Neural cell (in vitro differentiated cells): ENCODE data around the gene IDNK.

Experiments
- CTCF ChIP-seq: fragments of 450-650 bp; IDR thresholded peaks from 2 replicates; pipeline ENCODE4 v1.5.1; 2014; ENCODE audit warnings: antibody characterized with exemption, mild to moderate bottlenecking, moderate library complexity; ENCODE audit not compliant: poor library complexity, severe bottlenecking
- RAD21 ChIP-seq: fragments of 450-650 bp; conservative IDR thresholded peaks from 2 replicates; pipeline ENCODE4 v1.6.1; 2014; ENCODE audit warnings: antibody characterized with exemption, mild to moderate bottlenecking, moderate library complexity

- no peak for TF ChIP-seq CTCF
- no peak for TF ChIP-seq RAD21
These were observed 47.4 kb downstream of the IDNK start for GRCh38 chr9:83670381-83670780.
